ENCODE results near the gene ANKRD45.

- TF ChIP-seq, protein P1, sequence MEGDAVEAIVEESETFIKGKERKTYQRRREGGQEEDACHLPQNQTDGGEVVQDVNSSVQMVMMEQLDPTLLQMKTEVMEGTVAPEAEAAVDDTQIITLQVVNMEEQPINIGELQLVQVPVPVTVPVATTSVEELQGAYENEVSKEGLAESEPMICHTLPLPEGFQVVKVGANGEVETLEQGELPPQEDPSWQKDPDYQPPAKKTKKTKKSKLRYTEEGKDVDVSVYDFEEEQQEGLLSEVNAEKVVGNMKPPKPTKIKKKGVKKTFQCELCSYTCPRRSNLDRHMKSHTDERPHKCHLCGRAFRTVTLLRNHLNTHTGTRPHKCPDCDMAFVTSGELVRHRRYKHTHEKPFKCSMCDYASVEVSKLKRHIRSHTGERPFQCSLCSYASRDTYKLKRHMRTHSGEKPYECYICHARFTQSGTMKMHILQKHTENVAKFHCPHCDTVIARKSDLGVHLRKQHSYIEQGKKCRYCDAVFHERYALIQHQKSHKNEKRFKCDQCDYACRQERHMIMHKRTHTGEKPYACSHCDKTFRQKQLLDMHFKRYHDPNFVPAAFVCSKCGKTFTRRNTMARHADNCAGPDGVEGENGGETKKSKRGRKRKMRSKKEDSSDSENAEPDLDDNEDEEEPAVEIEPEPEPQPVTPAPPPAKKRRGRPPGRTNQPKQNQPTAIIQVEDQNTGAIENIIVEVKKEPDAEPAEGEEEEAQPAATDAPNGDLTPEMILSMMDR (IDR thresholded peaks at IDR 0.05): no peak
- no peak for TF ChIP-seq EZH2 (IDR thresholded peaks at IDR 0.05; ENCODE audit: borderline replicate concordance, insufficient read depth, low read depth, low read length, poor library complexity, severe bottlenecking)
Observed at GRCh38 chr1:173666646-173667045, 3.0 kb downstream of the ANKRD45 start.

Data from B cell (primary cell).